Raji (cell line): Measurements from ENCODE around the gene HOXA4.

Experiments used
- POLR2A ChIP-seq: IDR thresholded peaks from 2 replicates; pipeline ENCODE4 v1.6.1; 2011; ENCODE audit warnings: low read depth, low read length, control low read depth; ENCODE audit not compliant: insufficient read depth

Gene HOXA4

DNA sequence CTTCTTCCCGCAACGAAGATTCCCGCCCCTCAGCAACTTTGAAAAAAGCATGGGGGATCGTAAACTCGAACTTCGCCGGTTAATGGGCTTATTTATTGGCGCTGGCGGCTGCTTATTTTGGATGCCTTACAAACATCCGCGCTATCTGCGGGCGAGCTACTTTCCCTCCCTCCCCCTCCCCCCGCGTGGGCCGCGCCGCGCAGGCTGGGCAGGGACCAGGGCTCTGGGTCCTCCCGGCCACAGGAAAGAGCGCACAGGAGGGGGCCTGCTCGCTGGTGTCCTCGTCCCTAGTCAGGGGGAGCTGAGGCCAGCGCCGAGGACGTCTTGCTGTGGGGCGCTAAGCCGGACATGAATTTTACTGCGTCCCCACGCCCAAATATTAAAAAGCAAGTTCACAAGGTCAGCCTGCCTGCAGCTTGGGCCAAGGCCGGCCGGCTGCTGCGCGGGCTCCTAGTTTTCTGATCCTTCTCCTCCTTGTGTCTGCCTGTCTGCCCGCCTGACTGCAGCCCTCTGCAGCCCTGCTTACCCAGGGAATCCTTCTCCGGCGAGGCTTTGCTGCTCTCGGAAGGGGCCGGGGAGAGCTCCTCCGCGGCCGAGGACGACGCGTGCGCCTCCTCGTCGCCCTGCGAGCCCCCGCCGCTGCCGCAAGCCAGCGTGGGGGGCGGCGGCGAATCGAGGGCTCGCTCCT lies 42.4 kb upstream of the HOXA4 start:
- TF ChIP-seq POLR2A, result no peak

- TF ChIP-seq POLR2A, result no peak
Measured at GRCh38 chr7:27172315-27172774, 41.8 kb upstream of the HOXA4 start.

- TF ChIP-seq POLR2A, result no peak
Measured at GRCh38 chr7:27171637-27172314, 41.2 kb upstream of the HOXA4 start.

DNA sequence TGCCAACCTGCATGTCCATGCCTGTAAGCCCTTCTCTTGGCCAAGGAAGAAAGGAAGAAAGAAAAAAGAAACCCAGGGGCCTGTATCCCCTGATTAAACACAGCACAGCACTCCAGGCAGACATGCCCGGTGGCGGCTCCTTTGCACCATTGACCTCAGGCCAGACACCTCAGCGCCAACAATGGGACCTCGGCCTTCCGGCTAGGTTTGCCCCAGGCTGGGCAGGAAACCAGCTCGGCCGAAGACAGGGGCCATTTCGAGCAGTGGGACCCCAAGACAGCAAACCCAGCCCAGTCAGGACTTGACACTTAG lies 40.7 kb upstream of the HOXA4 start:
- TF ChIP-seq POLR2A, result no peak

- no peak for TF ChIP-seq POLR2A
Measured at GRCh38 chr7:27170426-27171324, 40.1 kb upstream of the HOXA4 start.

GRCh38 chr7:27169658-27170425 lies 39.3 kb upstream of the HOXA4 start:
- no peak for TF ChIP-seq POLR2A

DNA sequence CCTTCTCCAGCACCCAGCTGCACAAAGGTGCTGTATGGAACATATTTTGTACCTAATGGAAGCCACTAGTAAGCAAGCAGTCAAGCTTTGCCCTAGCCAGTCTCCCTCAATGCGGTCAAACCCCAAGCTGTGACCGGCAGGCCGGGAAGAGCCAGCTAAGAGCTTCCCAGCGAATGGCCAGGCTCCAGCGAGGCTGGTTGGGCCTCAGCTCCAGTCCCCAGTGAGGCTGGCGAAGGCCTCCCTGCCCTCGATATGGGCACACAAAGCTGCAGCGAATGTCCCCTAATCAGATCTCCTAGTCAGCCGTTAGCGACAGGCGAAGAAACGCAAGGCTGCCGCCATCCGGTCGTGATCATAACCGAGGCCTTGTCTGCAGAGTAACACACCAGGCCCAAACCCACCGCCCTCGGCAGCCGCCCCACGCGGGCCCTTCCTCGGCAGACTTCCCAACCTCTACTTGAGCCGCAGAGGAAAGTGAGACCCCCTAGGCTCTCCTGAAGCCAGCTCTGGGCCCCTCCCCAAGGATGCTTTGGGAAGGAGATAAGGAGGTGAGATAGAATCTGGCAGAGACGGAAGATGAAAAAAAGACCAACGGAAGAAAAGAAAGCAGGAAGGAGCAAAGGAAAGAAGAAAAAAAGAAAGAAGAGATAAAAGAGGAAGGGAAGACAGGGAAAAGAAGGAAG lies 37.8 kb upstream of the HOXA4 start:
- no peak for TF ChIP-seq POLR2A

DNA sequence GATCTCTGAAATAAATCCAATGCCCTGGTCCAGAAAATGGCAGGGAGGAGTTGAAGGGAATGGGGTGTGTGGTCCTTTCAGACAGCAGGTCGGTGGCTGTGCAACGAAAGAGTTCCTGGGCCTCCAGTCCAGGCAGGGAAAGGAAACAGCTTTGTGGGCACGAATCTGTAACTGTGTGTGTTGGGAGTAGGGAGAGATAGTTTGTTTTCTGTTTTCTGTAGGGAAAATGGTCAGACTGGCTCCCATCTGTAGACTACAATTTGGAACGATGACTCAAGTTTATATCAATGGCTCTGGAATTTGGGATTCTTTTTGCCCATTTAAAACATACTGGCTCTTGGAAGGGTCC lies 37.3 kb upstream of the HOXA4 start:
- no peak for TF ChIP-seq POLR2A

DNA sequence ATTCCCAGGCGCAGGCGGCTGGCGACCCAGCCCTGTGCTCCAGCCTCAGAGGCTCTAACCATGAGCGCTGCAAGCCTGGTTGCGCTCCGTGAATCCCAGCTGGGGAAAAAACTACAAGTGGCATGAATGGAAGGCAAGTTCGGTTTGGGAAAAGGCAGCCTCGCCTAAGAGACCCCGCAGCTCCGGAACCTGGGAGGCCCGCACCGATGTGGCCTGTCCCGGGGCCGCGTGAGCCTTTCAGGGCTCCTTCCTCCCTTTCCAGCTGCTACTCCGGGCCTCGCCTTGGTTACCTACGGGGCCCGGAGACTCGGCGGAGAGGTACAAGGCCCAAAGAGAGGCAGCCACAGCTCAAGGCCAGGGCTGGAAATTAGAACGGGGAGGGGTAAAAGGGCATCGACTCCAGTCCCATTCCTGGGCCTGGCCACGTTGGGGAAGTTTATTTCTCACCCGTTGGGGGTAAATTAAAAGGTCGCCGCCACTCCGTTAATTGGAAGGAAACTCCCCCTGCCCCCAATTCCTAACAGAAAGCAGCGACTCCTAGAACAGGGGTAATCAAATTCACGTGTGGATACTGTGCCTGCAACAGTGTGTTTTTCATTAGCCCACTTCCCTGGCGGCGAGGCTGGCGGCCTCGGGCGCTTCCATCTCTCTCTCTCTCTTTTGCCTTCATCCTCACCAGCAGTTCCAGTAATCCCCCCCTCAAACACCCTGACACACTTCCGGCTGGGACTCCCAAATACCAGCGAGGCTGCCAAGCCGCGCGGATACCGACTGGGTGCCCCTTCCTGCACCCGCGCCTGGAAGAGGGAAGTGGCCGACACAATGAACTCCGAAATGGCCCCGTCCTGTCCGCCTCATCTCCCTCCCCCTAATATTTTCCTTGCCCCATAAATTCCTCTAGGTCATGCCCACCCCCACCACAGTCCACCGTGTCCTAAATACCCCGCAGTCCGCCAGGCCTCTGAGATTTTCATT lies 36.3 kb upstream of the HOXA4 start:
- TF ChIP-seq POLR2A, result no peak

- no peak for TF ChIP-seq POLR2A
Measured at GRCh38 chr7:27165996-27166530, 35.5 kb upstream of the HOXA4 start.

GRCh38 chr7:27165089-27165995 lies 34.8 kb upstream of the HOXA4 start, which contains the start of gene HOXA9:
Gene HOXA9, minus strand, starts transcription at chr7:27165537. Its CDS starts 80 bp downstream, at chr7:27165457.
- TF ChIP-seq POLR2A, result no peak
